Stimulated activated CD4-positive, alpha-beta T cell treated with anti-CD3 and anti-CD28 coated beads, TNF-alpha, amount 100 ng/mL, for 4 hours (primary cell): ENCODE measurements around the gene TMCC2.

ENCODE experiments used
- DNase-seq, 3 experiments: peaks; one replicate each; pipeline ENCODE4 v3.0.0-alpha.2; 2020; ENCODE audit warnings: low read depth in 3 of 3

Gene TMCC2

DNA sequence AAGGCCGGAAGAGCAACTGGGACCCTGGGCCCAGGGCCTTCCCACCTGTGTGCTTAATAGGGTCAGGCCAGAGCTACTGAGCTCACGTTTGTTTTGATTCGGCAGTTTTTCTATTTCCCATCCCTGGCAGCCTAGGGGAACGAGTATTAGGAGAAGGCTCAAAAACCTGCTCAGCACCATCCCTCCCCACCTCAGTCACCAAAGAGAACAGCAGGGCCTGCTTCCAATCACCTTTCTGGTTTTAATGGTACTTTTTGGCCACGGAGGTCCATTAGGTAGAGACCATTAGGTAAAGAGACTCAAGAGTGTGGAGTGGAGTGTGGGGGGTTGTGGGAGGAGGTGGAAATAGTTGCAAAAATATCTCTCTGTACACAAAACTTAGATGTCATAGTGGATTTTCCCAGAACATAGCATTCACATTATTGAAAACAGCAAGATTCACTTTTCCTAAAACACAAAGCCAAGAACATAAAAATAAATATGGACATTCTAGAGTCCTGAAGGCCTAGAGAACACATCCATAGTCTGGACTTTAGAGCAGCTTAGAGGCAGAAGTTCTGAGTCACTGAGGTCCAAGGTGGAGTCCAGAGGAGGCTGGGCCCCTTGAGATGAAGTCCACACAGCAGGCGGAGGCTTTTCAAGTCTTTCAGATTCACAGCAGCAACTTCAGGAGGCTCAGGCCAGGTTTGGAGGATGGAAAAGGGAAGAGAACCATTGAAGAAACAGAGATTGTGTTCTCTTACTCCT is 74.3 kb downstream of the TMCC2 start:
- no peak for DNase-seq

DNA sequence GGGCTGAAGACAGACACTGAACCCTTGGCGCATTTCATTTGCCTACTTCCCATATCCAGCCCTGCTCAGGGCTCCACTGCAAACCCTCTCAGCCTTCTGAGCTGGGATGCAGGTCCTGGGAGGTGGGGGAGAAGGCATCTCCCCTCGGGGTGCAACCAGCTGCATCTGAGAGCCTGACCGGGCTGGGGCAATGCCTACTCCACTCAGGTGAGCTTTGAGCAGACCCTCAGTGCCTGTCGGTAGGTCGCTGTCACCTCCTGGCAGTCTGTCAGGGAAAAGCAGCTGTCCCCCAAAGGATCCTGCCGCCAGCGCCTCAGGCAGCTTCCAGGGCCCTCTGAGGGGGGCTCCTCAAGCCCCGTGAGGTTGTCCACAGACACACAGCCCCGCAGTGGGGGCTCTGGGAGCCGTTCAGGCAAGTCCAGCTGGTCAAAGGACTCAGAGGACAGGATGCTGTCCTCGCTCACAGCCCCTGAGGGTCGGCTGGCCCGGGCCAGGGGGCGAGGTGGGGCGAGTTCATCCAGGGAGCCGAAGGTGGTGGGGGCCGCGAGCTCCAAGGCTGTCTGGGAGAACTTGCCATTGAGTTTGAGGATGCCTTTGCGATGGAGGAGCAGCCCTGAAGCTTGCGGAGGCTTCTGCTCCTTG is 75.6 kb downstream of the TMCC2 start:
- no peak for DNase-seq

DNA sequence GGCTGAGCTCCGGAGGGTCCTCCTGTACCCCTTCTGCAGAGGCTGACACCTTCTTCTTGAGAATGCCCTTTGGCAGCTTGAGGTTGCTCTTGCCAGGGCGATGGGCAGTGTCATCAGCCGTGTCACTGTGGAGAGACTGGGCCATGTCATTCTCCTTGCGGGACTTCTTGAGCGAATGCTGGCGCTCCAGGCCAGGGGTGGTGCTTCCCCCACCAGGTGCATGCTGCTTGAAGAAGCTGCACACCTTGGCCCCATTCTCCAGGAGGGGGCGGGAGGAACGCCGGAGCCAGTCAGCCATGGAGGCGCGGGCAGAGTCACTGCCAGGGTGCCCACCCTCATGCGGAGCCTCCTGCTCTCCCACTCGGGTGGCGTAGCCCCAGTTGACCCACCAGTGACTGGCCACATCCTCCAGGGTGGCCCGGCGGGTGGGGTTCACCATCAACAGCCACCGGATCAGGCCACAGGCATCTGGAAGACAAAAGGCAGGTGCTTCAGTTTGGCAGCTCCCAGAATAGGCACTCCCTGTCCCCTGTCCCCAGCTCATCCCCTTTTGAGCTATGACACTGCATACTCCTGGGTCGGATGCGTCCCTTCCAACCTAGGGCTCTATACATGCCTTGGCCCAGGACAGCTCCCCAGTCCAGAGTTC is 76.4 kb downstream of the TMCC2 start:
- DNase-seq: no peak

DNA sequence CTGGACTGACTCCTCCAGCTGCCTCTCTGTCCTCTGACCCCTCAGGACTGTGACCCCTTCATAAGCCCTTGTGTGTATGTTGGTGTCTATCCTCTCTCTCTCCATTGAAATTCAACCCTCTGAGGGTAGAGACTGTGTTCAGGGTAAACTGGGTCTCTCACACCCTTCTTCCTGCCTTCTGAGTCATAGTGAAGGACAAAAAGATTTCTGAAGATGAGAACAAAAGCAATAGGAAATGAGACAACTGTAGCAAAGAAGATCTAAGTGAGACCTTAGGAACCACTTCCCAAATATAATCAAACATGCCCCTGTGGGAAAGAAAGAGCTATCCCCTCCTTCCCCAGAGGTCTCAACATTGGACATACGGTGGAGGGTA is 76.9 kb downstream of the TMCC2 start:
- no peak for DNase-seq

DNA sequence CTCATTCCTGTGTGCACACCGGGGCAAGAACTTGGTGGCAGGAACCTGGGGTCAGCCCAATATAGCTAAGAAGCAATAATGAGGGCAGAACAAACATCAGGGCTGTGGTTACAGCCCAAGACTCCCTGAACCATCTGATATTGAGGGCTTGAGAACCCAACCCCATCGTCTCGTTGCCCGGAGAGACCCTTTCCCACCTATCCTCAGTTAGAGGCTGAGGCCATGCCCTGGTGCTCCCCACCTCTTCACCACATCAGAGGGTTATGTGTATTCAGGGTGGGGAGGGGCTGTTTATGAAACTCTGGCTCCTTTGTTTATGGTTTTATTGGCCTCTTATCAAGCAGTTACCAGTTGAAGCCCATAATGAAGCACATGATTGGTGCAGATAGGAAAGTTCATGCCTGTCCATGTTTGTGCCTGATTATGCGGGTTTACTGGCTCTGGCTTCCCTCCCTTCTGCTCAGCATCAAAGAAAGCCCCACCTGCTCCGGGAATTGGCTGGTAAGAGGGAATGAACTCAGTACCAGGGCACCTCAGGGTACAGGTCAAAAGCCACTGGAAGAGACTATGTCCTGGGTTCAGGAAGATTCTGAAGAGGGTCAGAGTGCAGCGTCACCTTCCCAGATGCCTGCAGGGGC is 79.3 kb downstream of the TMCC2 start:
- no peak for DNase-seq

- DNase-seq: no peak
These were observed 82.0 kb downstream of the TMCC2 start for GRCh38 chr1:205309741-205310140.

DNA sequence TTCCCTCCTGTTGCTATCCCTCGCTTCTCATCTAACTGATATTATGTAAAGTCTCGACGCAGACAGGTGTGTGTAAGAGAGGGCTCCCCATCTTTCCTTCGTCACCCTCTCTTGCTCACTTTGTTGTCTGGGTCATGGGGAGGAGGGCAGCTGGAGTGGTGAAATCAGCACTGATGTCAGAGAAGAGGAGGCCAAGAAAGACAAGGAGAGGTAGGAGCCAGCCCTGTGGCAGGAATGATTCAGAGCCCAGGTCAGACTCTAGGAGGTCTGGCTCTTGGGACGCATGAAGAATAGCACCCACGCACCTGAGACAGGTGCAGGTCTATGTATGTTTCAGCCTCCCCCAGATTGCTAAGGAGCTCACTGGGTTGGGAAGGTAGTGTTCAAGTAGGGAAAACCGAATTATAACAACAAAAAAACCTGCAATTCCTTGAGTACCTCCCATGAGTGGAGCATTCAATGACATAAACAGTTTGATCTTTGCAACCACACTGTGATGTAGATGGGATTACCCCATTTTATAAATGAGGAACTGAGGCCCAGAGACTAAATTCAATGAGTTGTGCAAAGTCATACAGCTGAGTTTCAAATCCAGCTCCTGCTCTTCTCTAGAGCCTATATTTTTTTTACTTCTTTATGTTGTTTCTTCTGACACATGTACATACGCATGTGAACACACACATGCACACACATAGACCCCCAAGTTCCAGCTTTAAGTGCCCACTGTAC is 83.4 kb downstream of the TMCC2 start:
- no peak for DNase-seq

GRCh38 chr1:205312866-205313562 is 85.3 kb downstream of the TMCC2 start:
- no peak for DNase-seq

DNA sequence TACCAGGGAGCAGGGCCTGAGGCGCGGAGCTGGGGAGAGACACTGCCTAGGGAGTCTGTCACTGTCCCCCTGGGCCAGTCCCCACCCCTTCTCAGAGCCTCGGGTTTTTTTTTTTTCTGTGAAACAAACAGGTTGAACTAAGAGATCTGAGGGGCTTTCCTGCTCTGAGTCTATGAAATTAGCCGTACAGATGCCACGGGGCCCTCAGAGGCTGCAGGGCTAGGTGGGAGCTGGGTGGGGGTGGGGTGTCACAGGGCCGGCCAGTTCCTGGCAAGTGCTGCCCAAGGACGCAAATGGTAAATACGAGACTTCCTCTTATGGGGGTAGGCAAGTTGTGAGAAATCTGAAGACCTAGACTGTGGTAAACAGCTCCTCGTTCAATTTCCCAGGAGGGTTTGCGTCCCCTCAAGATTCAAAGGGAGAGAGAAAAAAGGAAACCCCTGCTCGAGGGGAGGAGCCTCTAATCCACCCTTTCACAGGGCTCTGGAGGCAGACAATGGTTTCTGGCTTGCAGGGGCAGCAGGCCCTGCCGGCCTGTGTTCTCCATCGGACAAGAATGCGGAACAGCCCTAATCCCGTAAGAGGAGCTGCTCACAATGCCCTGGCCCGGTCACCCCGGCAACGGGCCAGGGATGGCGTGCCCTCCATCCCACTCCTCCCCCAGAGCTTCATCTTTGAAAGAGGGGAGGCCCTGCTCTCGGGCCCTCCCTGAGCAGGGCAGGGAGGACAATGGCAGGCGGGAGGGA is 86.0 kb downstream of the TMCC2 start:
- DNase-seq: no peak

- DNase-seq: no peak
These were observed 87.4 kb downstream of the TMCC2 start for GRCh38 chr1:205315008-205315618.

- DNase-seq: no peak
These were observed 88.4 kb downstream of the TMCC2 start for GRCh38 chr1:205316161-205316566.

GRCh38 chr1:205317311-205317917 is 89.7 kb downstream of the TMCC2 start:
- no peak for DNase-seq

DNA sequence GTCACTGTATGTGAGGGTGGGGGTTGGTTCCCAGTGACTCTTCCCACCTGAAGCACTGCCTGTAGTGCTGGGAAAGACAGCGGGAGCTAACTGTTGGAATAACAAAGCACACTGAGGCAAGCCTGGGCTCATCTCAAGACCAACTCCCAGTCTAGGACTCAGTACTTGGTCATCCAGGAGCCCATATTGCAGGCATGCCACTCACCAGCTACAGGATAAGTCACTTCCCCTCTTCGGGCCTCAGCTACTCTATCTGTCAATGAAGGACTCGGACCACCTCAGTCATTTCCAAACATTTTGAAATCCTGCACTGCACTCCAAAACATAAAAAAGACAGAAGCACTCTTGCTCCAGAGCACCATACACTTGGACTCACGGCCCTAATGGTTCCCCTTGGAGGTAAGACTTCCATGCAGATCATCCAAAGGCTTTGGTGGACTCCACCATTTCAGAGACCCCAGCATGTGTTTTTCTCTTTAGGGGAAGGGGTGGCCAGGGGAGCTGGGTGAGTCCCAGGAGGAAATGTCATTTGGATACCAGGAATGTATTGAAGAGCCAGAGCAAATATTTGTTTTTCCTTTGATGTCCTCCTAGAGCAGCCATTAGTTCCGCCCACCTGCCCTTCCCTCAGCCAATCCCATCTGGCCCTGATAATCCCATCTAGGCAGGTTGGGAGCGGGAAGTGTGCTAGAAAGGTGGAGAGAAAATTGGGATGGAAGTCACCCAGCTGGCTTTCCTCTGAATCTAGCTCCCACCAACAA is 90.7 kb downstream of the TMCC2 start:
- no peak for DNase-seq

- DNase-seq: no peak
These were observed 91.6 kb downstream of the TMCC2 start for GRCh38 chr1:205319081-205320018.

- peak; percentile 74 to 82 (median 78) for DNase-seq
These were observed 93.6 kb downstream of the TMCC2 start, which contains the start of gene NUAK2 for GRCh38 chr1:205321162-205321958. Gene NUAK2, minus strand, starts transcription at chr1:205321745. Its CDS starts 117 bp downstream, at chr1:205321628.

GRCh38 chr1:205321959-205322283 is 94.2 kb downstream of the TMCC2 start:
- no peak for DNase-seq
